SK-N-SH treated with all-trans-retinoic acid at 6 μM for 48 hours (cell line): ENCODE results near the gene GARIN1A.
A peak's percentile ranks its signal among the peaks of the same experiment; 100 is the strongest.

ENCODE experiments used
- ATAC-seq: fragments of 200-7000 bp; cut with Tn5 transposase; 3 replicates; pipeline ENCODE4 v1.9.1; 2020; ENCODE audit warnings: mild to moderate bottlenecking, moderate library complexity
- ARNTL ChIP-seq: fragments of 450-650 bp; formaldehyde crosslinking; IDR thresholded peaks from 2 replicates; pipeline ENCODE4 v1.5.0; 2020; ENCODE audit warnings: low read depth, mild to moderate bottlenecking, moderate library complexity, borderline replicate concordance
- BACH2 ChIP-seq: fragments of 250-450 bp; sonication (Bioruptor Pico); IDR thresholded peaks from 2 replicates; pipeline ENCODE4 v1.9.0; 2021; ENCODE audit warnings: mild to moderate bottlenecking, borderline replicate concordance
- CSDC2 ChIP-seq: fragments of 250-450 bp; sonication (Bioruptor Pico); IDR thresholded peaks from 2 replicates; pipeline ENCODE4 v1.5.0; 2020; ENCODE audit warnings: mild to moderate bottlenecking, moderate library complexity
- ESRRG ChIP-seq: fragments of 250-450 bp; sonication (Bioruptor Pico); IDR thresholded peaks from 2 replicates; pipeline ENCODE4 v1.6.1; 2021; ENCODE audit warnings: mild to moderate bottlenecking
- GLIS3 ChIP-seq: fragments of 250-450 bp; sonication (Bioruptor Pico); IDR thresholded peaks from 2 replicates; pipeline ENCODE4 v1.5.0; 2020; ENCODE audit warnings: mild to moderate bottlenecking, moderate library complexity
- ISL1 ChIP-seq: fragments of 250-450 bp; sonication (Bioruptor Pico); IDR thresholded peaks from 2 replicates; pipeline ENCODE4 v2.1.2; 2022; ENCODE audit warnings: mild to moderate bottlenecking, moderate library complexity
- OSR1 ChIP-seq: fragments of 250-450 bp; sonication (Bioruptor Pico); IDR thresholded peaks from 2 replicates; pipeline ENCODE4 v1.8.0; 2022; ENCODE audit warnings: moderate library complexity, mild to moderate bottlenecking, inconsistent platforms
- PPARA ChIP-seq: fragments of 250-450 bp; sonication (Bioruptor Pico); IDR thresholded peaks from 2 replicates; pipeline ENCODE4 v1.5.0; 2020; ENCODE audit warnings: mild to moderate bottlenecking, borderline replicate concordance
- RARB ChIP-seq: fragments of 250-450 bp; sonication (Bioruptor Pico); IDR thresholded peaks from 2 replicates; pipeline ENCODE4 v1.8.0; 2021; ENCODE audit warnings: mild to moderate bottlenecking, moderate library complexity
- TCF4 ChIP-seq: fragments of 250-450 bp; sonication (Bioruptor Pico); IDR thresholded peaks from 2 replicates; pipeline ENCODE4 v1.8.0; 2021; ENCODE audit warnings: mild to moderate bottlenecking, moderate library complexity, borderline replicate concordance
- TOX ChIP-seq: fragments of 250-450 bp; sonication (Bioruptor Pico); IDR thresholded peaks from 2 replicates; pipeline ENCODE4 v1.8.0; 2021; ENCODE audit warnings: mild to moderate bottlenecking, moderate library complexity, borderline replicate concordance
- ZC3H10 ChIP-seq: fragments of 250-450 bp; sonication (Bioruptor Pico); IDR thresholded peaks from 2 replicates; pipeline ENCODE4 v1.5.1; 2021; ENCODE audit warnings: mild to moderate bottlenecking, moderate library complexity
- ZFP3 ChIP-seq: fragments of 250-450 bp; sonication (Bioruptor Pico); IDR thresholded peaks from 2 replicates; pipeline ENCODE4 v1.5.0; 2020; ENCODE audit warnings: mild to moderate bottlenecking, moderate library complexity
- ZFP30 ChIP-seq: fragments of 450-650 bp; formaldehyde crosslinking; IDR thresholded peaks from 2 replicates; pipeline ENCODE4 v1.5.0; 2022; ENCODE audit warnings: mild to moderate bottlenecking, moderate library complexity
- ZNF565 ChIP-seq: fragments of 450-650 bp; formaldehyde crosslinking; conservative IDR thresholded peaks from 2 replicates; pipeline ENCODE4 v1.5.0; 2020; ENCODE audit warnings: low read depth, mild to moderate bottlenecking, moderate library complexity
- ZNF70 ChIP-seq: fragments of 450-650 bp; formaldehyde crosslinking; IDR thresholded peaks from 2 replicates; pipeline ENCODE4 v1.5.0; 2020; ENCODE audit warnings: mild to moderate bottlenecking, moderate library complexity
- ZNF8 ChIP-seq: fragments of 450-650 bp; formaldehyde crosslinking; IDR thresholded peaks from 2 replicates; pipeline ENCODE4 v1.5.0; 2020; ENCODE audit warnings: mild to moderate bottlenecking, moderate library complexity
- TF ChIP-seq, protein P1 (sequence below): fragments of 250-450 bp; sonication (Bioruptor Pico); IDR thresholded peaks from 2 replicates; pipeline ENCODE4 v1.8.0; 2021; ENCODE audit warnings: low read depth, mild to moderate bottlenecking, moderate library complexity, borderline replicate concordance
- TF ChIP-seq, protein P2 (sequence below): fragments of 250-450 bp; sonication (Bioruptor Pico); IDR thresholded peaks from 2 replicates; pipeline ENCODE4 v1.5.1; 2020; ENCODE audit warnings: low read depth, mild to moderate bottlenecking, moderate library complexity
- TF ChIP-seq, protein P3 (sequence below): fragments of 250-450 bp; sonication (Bioruptor Pico); IDR thresholded peaks from 2 replicates; pipeline ENCODE4 v1.5.0; 2020; ENCODE audit warnings: mild to moderate bottlenecking, moderate library complexity
- TF ChIP-seq, protein P4 (sequence below): fragments of 250-450 bp; sonication (Bioruptor Pico); IDR thresholded peaks from 2 replicates; pipeline ENCODE4 v1.8.0; 2020; ENCODE audit warnings: mild to moderate bottlenecking, moderate library complexity, borderline replicate concordance
- TF ChIP-seq, protein P5 (sequence below): fragments of 250-450 bp; sonication (Bioruptor Pico); IDR thresholded peaks from 2 replicates; pipeline ENCODE4 v1.5.1; 2021; ENCODE audit warnings: mild to moderate bottlenecking, moderate library complexity

The GARIN1A gene

GRCh38 chr7:128693373-128694015, 21.4 kb downstream of the GARIN1A start:
- no peak for ATAC-seq
- no peak for TF ChIP-seq ZNF8 (CRISPR knock-in tag)
- TF ChIP-seq GLIS3 (CRISPR knock-in tag), result no peak
- TF ChIP-seq, protein P1, sequence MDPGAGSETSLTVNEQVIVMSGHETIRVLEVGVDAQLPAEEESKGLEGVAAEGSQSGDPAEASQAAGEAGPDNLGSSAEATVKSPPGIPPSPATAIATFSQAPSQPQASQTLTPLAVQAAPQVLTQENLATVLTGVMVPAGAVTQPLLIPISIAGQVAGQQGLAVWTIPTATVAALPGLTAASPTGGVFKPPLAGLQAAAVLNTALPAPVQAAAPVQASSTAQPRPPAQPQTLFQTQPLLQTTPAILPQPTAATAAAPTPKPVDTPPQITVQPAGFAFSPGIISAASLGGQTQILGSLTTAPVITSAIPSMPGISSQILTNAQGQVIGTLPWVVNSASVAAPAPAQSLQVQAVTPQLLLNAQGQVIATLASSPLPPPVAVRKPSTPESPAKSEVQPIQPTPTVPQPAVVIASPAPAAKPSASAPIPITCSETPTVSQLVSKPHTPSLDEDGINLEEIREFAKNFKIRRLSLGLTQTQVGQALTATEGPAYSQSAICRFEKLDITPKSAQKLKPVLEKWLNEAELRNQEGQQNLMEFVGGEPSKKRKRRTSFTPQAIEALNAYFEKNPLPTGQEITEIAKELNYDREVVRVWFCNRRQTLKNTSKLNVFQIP (CRISPR knock-in tag), result no peak
- no peak for TF ChIP-seq PPARA (CRISPR knock-in tag)
- no peak for TF ChIP-seq ZNF70 (CRISPR knock-in tag)
- TF ChIP-seq ZFP3 (CRISPR knock-in tag), result no peak
- TF ChIP-seq ZFP30 (CRISPR knock-in tag), result no peak
- no peak for TF ChIP-seq TOX (CRISPR knock-in tag)
- TF ChIP-seq ESRRG, result no peak
- no peak for TF ChIP-seq CSDC2
- TF ChIP-seq TCF4, result no peak
- TF ChIP-seq OSR1, result no peak
- no peak for TF ChIP-seq ARNTL
- TF ChIP-seq, protein P2, sequence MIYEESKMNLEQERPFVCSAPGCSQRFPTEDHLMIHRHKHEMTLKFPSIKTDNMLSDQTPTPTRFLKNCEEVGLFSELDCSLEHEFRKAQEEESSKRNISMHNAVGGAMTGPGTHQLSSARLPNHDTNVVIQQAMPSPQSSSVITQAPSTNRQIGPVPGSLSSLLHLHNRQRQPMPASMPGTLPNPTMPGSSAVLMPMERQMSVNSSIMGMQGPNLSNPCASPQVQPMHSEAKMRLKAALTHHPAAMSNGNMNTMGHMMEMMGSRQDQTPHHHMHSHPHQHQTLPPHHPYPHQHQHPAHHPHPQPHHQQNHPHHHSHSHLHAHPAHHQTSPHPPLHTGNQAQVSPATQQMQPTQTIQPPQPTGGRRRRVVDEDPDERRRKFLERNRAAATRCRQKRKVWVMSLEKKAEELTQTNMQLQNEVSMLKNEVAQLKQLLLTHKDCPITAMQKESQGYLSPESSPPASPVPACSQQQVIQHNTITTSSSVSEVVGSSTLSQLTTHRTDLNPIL (CRISPR knock-in tag), result no peak
- TF ChIP-seq, protein P3, sequence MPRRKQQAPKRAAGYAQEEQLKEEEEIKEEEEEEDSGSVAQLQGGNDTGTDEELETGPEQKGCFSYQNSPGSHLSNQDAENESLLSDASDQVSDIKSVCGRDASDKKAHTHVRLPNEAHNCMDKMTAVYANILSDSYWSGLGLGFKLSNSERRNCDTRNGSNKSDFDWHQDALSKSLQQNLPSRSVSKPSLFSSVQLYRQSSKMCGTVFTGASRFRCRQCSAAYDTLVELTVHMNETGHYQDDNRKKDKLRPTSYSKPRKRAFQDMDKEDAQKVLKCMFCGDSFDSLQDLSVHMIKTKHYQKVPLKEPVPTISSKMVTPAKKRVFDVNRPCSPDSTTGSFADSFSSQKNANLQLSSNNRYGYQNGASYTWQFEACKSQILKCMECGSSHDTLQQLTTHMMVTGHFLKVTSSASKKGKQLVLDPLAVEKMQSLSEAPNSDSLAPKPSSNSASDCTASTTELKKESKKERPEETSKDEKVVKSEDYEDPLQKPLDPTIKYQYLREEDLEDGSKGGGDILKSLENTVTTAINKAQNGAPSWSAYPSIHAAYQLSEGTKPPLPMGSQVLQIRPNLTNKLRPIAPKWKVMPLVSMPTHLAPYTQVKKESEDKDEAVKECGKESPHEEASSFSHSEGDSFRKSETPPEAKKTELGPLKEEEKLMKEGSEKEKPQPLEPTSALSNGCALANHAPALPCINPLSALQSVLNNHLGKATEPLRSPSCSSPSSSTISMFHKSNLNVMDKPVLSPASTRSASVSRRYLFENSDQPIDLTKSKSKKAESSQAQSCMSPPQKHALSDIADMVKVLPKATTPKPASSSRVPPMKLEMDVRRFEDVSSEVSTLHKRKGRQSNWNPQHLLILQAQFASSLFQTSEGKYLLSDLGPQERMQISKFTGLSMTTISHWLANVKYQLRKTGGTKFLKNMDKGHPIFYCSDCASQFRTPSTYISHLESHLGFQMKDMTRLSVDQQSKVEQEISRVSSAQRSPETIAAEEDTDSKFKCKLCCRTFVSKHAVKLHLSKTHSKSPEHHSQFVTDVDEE (CRISPR knock-in tag), result no peak
- no peak for TF ChIP-seq ZC3H10 (CRISPR knock-in tag)
- no peak for TF ChIP-seq BACH2 (CRISPR knock-in tag)
- TF ChIP-seq, protein P4, sequence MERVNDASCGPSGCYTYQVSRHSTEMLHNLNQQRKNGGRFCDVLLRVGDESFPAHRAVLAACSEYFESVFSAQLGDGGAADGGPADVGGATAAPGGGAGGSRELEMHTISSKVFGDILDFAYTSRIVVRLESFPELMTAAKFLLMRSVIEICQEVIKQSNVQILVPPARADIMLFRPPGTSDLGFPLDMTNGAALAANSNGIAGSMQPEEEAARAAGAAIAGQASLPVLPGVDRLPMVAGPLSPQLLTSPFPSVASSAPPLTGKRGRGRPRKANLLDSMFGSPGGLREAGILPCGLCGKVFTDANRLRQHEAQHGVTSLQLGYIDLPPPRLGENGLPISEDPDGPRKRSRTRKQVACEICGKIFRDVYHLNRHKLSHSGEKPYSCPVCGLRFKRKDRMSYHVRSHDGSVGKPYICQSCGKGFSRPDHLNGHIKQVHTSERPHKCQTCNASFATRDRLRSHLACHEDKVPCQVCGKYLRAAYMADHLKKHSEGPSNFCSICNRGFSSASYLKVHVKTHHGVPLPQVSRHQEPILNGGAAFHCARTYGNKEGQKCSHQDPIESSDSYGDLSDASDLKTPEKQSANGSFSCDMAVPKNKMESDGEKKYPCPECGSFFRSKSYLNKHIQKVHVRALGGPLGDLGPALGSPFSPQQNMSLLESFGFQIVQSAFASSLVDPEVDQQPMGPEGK, result no peak

- ATAC-seq, result no peak
- TF ChIP-seq, protein P4, result no peak
- TF ChIP-seq BACH2 (CRISPR knock-in tag) (no peak), ZNF565 (CRISPR knock-in tag) (no peak), ESRRG (no peak), ZC3H10 (CRISPR knock-in tag) (no peak)
- TF ChIP-seq, all 23 proteins: peak for 0
These were observed 22.6 kb downstream of the GARIN1A start for GRCh38 chr7:128694738-128695137.

GRCh38 chr7:128697302-128697905, 25.3 kb downstream of the GARIN1A start:
- peak; percentile 85 for ATAC-seq
- TF ChIP-seq, protein P4, result no peak
- no peak for TF ChIP-seq RARB
- no peak for TF ChIP-seq TCF4
- TF ChIP-seq TOX (CRISPR knock-in tag), result no peak
- TF ChIP-seq ISL1, result no peak
- TF ChIP-seq, protein P5, sequence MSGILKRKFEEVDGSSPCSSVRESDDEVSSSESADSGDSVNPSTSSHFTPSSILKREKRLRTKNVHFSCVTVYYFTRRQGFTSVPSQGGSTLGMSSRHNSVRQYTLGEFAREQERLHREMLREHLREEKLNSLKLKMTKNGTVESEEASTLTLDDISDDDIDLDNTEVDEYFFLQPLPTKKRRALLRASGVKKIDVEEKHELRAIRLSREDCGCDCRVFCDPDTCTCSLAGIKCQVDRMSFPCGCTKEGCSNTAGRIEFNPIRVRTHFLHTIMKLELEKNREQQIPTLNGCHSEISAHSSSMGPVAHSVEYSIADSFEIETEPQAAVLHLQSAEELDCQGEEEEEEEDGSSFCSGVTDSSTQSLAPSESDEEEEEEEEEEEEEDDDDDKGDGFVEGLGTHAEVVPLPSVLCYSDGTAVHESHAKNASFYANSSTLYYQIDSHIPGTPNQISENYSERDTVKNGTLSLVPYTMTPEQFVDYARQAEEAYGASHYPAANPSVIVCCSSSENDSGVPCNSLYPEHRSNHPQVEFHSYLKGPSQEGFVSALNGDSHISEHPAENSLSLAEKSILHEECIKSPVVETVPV (CRISPR knock-in tag), result no peak
- TF ChIP-seq, protein P1 (CRISPR knock-in tag), result no peak
- TF ChIP-seq PPARA (CRISPR knock-in tag), result no peak
- TF ChIP-seq ZNF8 (CRISPR knock-in tag), result no peak
- TF ChIP-seq ZFP3 (CRISPR knock-in tag), result no peak
- TF ChIP-seq ZFP30 (CRISPR knock-in tag), result no peak
- TF ChIP-seq OSR1, result no peak
- no peak for TF ChIP-seq CSDC2
